Measurements from ENCODE around the gene ZNF837.

The ZNF837 gene

DNA sequence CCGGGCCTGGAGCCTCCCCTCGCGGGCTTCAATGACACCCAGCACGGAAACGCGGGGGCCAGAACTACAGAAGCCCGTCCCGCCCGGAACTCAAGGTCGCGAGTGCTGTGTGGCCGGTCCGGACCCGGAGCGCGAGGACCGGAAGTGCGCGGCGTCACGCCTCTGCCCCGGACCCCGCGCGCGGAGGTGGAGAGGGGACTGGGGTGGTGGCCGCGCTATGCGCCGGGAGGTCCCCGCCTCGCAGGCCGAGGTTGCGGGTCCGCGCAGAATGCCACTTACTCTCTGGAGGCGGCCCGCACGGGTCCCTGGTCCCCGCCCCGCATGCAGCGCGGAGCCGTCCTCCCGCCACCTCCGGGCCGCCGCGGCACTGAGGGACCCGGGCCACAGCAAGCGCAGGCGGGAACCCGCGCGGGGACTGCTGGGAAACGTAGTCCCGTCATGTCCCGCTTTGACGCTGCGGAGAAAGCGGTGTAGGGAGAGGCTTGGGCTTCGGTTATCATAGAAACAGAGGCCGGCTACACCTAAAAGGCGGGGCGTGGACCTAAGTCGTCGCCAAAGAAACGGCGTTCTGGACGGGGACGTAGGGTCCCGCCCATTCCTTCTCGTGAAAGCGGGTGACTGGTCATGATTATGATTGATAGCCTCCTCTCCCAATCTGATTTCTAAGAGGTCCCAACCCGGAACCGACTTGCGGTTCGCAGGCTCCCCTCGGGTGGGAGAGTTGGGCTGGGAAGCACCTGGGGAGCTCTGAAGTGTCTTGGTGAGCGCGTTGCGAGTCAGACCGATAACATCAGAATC, at the start of gene ZNF837:
Gene ZNF837, minus strand, starts transcription at position 369 of the 798 bp plus-strand sequence. CDS start 11,698 bp downstream, outside the sequence.
- Histone ChIP-seq H3K79me2 (ENCODE audit: insufficient read depth, low read length) (no peaks in the 10 kb centered on the region), H3K4me1 (ENCODE audit: insufficient read depth, low read length, severe bottlenecking) (peaks cover 41% of the 10 kb centered on the region), H2AFZ (ENCODE audit: low read length) (no peak within 1 kb of the TSS), H3K36me3 (ENCODE audit: insufficient read depth, low read length) (no peaks in the 10 kb centered on the region), H3K9ac (ENCODE audit: low read length) (peak within 1 kb of the TSS; percentile 93), H3K4me3 (ENCODE audit: low read depth, low read length, poor library complexity, severe bottlenecking) (peak within 1 kb of the TSS; percentile 74), H3F3A (ENCODE audit: insufficient read depth, low read length) (no peaks in the 10 kb centered on the region), H3K27ac (ENCODE audit: low read depth, low read length, poor library complexity, severe bottlenecking) (peak within 1 kb of the TSS; percentile 63), H3K9me2 (ENCODE audit: low read depth, low read length) (no peaks in the 10 kb centered on the region), H3K27me3 (ENCODE audit: insufficient read depth, low read length) (no peaks in the 10 kb centered on the region), H3K4me2 (ENCODE audit: low read length) (peak within 1 kb of the TSS; percentile 91), H4K20me1 (ENCODE audit: insufficient read depth, low read length) (no peaks in the 10 kb centered on the region), H3K9me3 (ENCODE audit: low read length) (no peaks in the 10 kb centered on the region)
- TF ChIP-seq CTCF (IDR thresholded peaks at IDR 0.05; ENCODE audit: low read length) (no peak), EZH2 (IDR thresholded peaks at IDR 0.05; ENCODE audit: borderline replicate concordance, low read length) (no peak)

- TF ChIP-seq CTCF (IDR thresholded peaks at IDR 0.05; ENCODE audit: low read length), result no peak
- TF ChIP-seq EZH2 (IDR thresholded peaks at IDR 0.05; ENCODE audit: borderline replicate concordance, low read length), result no peak
- no peaks in the 10 kb centered on the region for H3F3A ChIP-seq (ENCODE audit: insufficient read depth, low read length)
- no peaks in the 10 kb centered on the region for H3K79me2 ChIP-seq (ENCODE audit: insufficient read depth, low read length)
- H3K27me3 ChIP-seq (ENCODE audit: insufficient read depth, low read length), result no peaks in the 10 kb centered on the region
- H4K20me1 ChIP-seq (ENCODE audit: insufficient read depth, low read length), result no peaks in the 10 kb centered on the region
- no peak overlapping the region for H3K4me3 ChIP-seq (ENCODE audit: low read depth, low read length, poor library complexity, severe bottlenecking)
- H3K4me2 ChIP-seq (ENCODE audit: low read length), result no peak overlapping the region
- no peaks in the 10 kb centered on the region for H3K9me2 ChIP-seq (ENCODE audit: low read depth, low read length)
- no peak overlapping the region for H2AFZ ChIP-seq (ENCODE audit: low read length)
- H3K4me1 ChIP-seq (ENCODE audit: insufficient read depth, low read length, severe bottlenecking), result no peaks in the 10 kb centered on the region
- H3K9ac ChIP-seq (ENCODE audit: low read length), result no peak overlapping the region
- peaks cover 31% of the 10 kb centered on the region for H3K9me3 ChIP-seq (ENCODE audit: low read length)
- no peak overlapping the region for H3K27ac ChIP-seq (ENCODE audit: low read depth, low read length, poor library complexity, severe bottlenecking)
- H3K36me3 ChIP-seq (ENCODE audit: insufficient read depth, low read length), result no peaks in the 10 kb centered on the region; the same call in 1 of the 2 replicates
Observed at GRCh38 chr19:58429745-58430144, 48.9 kb upstream of the ZNF837 start.

DNA sequence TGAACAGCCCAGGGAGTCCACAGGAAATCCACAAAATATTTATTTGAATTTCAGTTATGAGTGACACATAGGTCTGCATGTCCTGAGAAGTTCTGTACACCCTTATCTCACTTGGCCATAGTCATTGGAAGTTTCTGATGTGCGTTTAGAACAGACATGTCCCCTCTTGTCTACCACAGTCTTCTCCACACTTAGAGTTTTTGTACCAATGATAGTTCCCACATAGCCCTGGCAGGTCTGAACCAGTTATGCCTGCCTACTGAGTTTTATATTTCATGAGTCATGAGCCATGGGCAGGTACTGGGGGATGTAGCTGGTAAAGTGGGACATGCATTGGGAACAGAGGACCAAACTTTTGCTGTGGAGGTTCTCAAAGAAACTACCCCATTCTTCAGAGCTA, 47.8 kb upstream of the ZNF837 start:
- Histone ChIP-seq H3K9ac (ENCODE audit: low read length) (no peak overlapping the region), H3K4me3 (ENCODE audit: low read depth, low read length, poor library complexity, severe bottlenecking) (no peak overlapping the region), H3F3A (ENCODE audit: insufficient read depth, low read length) (no peaks in the 10 kb centered on the region), H3K27ac (ENCODE audit: low read depth, low read length, poor library complexity, severe bottlenecking) (no peak overlapping the region), H2AFZ (ENCODE audit: low read length) (no peak overlapping the region), H3K27me3 (ENCODE audit: insufficient read depth, low read length) (no peaks in the 10 kb centered on the region), H3K9me3 (ENCODE audit: low read length) (peaks cover 19% of the 10 kb centered on the region), H3K79me2 (ENCODE audit: insufficient read depth, low read length) (no peaks in the 10 kb centered on the region), H3K4me2 (ENCODE audit: low read length) (no peak overlapping the region), H3K9me2 (ENCODE audit: low read depth, low read length) (no peaks in the 10 kb centered on the region), H4K20me1 (ENCODE audit: insufficient read depth, low read length) (no peaks in the 10 kb centered on the region), H3K36me3 (ENCODE audit: insufficient read depth, low read length) (no peaks in the 10 kb centered on the region; the same call in 1 of the 2 replicates), H3K4me1 (ENCODE audit: insufficient read depth, low read length, severe bottlenecking) (no peaks in the 10 kb centered on the region)
- TF ChIP-seq CTCF (IDR thresholded peaks at IDR 0.05; ENCODE audit: low read length), result no peak
- TF ChIP-seq EZH2 (IDR thresholded peaks at IDR 0.05; ENCODE audit: borderline replicate concordance, low read length), result no peak
